Umbilical cord (tissue), 2 donors: Measurements from ENCODE around the gene ARR3. TPM values are rescaled to one million over a fixed set of nuclear protein-coding genes. Genes with fewer than 3 reads are reported as not detected.
A peak's percentile ranks its signal among the peaks of the same experiment; 100 is the strongest.
"Not testable (repeated sequence)": the region's sequence is repeated elsewhere in the genome, so short reads cannot be mapped to it uniquely, and the experiment has no call there.

Experiments used
- DNase-seq: peaks from one replicate; pipeline ENCODE4 v3.0.0-alpha.2; 2015; ENCODE audit warnings: low spot score
- total RNA-seq: library from RNA; depleted of rRNA; stranded (reverse); fragments of >200 nt; gene quantifications from one replicate; pipeline ENCODE4 v1.2.3, GENCODE V29; 2014; ENCODE audit warnings: low replicate concordance; ENCODE audit not compliant: insufficient read depth

Gene ARR3
- total RNA-seq, 1 donor from 2014 or later, result not detected

DNA sequence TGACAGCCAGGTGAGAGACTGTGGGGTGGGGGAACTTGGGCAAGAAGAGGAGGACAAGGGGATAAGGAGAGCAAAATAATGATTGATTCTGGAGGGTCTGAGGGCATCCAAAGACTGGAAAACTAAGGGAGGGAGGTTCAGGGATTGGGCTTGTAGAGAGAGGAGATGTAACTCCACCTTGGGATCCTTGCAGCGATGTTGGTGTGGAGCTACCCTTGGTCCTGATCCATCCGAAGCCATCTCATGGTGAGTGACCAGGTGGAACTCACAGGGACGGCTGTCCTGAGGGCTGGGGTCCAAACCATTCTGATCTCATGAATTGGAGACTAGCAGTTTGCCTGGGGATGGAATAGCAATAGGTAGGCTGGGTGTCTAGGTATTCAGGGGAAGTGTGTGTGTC, 12.4 kb downstream of the ARR3 start:
- no peak for DNase-seq

DNA sequence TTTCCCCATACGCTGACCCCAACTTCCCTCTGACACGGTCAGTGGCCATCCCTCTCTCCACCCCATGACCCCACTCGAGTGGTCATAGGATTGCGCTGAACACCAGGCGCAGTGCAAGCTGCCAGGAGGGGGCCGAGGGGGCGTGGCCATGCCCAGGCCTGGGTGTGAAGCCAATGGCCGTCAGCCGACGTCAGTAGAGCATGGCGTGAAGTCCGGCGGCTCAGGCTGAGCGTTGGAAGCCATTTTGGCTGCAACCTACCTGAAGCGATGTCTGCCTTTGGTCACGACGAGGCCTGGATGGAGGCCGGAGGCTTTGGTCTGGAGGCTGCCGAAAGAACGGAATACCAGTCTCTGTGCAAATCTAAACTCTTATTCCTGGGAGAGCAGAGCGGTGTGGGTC, 13.8 kb downstream of the ARR3 start, which contains the start of gene RAB41:
RAB41 (plus strand) TSS at position 222 of the 400 bp plus-strand sequence; CDS start at position 268, 46 bp downstream.
- no peak for DNase-seq

DNA sequence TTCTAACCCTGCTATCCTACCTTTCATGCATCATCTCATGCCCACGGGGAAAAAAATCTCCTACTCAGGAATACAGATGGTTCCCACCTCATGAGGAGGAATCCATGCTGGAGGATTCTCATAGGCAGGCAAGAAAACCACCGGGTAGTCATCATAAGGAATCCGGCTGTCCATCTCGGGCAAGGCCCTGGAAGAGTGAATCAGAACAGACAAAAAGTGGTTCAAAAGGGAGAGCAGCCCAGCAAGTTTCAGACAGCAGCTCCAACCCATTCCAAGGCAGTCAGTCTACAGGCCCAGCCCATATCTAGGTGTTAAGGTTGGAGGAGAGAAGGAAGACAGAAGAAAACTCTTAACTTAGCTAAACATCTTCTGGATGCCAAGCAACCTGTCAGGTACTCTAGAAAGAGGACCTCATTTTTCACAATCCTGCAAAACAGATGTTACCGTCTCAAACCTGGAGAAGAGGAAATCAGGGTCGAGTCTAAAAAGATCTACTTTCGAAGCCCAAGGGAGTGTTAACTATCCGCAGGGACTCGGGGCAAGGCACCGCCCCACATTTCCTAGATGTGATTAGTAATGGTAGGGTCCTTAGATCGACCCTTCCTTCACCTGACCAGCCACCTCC, 21.1 kb downstream of the ARR3 start:
- DNase-seq, result no peak

DNA sequence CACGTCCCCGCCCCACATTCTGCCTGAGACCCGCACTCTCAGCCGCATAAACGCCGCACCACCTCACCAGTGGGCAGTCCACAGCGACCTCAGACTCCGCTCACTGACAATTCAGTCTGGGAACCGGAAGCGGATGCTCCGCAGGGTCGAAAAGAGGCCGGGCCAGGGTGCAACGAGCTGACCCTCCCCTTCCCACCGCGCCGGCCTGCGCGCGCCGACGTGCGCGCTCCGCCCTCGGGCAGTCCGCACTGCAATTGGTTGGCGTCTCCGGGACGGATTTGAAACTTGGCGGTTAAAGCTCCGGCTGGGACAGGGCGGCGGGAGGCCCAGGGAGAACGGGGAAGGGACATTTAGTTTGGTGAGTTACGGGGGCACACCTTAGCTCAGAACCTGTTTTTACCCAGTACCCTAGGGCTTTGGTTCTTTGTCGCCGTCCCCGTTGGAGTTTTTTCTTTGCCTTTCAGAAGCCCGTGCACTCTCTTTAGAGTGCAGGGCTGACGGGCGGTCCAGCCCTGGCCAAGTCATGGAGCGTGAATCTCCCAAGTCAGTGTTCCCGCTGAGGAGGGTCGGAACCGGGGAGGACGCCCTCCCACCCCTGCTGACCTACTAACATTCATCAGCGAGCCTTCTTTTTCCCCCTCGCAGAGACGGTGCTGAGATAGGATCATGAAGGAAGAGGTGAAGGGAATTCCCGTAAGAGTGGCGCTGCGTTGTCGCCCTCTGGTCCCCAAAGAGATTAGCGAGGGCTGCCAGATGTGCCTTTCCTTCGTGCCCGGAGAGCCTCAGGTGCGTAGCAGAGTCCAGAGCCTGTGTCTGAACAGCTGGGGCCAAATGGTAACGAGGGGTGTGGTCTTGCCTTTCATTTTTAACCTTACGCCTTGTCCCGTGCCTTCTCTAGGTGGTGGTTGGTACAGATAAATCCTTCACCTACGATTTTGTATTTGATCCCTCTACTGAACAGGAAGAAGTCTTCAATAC, 21.9 kb downstream of the ARR3 start, which contains the start of the genes KIF4A and PDZD11:
KIF4A (plus strand) TSS at position 312 of the 978 bp plus-strand sequence; CDS start at position 667, 355 bp downstream.
PDZD11 (minus strand) TSS at position 135 of the 978 bp plus-strand sequence. CDS start 586 bp downstream, outside the sequence.
- DNase-seq, result peak; percentile 88

DNA sequence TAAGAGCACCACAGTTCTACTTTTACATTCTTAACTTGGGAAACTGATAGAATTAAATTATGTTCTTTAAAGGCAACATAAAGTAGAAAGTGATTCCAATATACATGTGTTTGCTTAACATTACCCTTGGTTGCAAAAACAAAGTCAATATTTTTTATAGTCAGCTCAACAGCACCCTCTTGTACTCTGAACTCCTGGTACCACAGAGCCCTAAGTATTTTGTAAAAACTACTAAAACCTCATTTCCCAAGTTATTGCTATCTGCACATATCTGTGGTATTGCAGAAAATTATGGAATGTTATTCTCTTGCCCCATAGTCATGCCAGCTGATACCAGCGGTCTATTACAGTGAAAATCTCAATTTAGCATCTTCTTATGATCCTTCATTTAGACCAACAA, 24.7 kb downstream of the ARR3 start:
- DNase-seq, result no peak

DNA sequence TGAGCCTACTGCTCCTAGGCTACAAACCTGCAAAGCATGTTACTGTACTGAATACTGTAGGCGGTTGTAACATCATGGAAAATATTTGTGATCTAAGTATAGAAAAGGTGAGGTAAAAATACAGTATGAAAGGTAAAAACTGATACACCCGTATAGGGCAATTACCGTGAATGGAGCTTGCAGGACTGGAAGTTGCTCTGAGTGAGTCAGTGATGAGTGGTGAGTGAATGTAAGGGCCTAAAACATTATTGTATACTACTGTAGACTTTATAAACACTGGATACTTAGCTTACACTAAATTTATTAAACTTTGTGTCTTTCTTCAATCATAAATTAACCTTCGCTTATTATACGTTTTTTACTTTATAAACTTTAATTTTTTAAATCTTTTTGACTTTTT, 25.5 kb downstream of the ARR3 start:
- no peak for DNase-seq

DNA sequence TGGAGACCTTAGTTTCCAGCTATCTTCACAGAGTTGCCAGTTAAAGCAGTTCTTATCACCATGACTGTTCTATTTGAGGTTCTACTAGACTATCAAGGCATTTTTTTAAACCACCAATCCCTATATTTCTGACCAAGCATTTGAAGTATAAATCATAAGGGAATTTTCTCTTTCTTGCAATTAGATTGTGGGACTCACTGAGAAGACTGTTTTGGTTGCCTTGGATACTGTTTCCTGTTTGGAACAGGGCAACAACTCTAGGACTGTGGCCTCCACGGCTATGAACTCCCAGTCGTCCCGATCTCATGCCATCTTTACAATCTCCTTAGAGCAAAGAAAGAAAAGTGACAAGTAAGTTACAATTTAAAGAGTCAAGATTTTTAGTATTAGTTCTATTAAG, 33.6 kb downstream of the ARR3 start:
- DNase-seq, result no peak

DNA sequence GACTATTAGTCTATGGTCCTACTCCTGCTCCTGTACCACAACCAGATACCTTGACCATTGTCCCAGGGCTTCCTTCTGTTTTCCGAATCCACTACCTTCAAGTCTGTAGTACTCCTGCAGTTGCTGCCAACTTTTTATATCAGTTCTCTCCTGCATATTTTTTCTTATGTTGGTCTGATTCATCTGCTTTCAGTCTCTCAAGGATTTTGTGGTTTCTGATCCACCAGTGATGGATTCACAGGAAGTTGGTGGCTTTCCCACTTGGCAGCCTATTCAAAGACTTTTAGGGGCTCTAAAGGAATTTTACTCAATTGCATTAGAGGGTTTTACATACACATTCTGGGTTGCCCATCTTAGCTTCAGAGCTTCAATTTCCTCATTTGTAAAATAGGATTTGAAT, 45.4 kb downstream of the ARR3 start:
- no peak for DNase-seq

DNA sequence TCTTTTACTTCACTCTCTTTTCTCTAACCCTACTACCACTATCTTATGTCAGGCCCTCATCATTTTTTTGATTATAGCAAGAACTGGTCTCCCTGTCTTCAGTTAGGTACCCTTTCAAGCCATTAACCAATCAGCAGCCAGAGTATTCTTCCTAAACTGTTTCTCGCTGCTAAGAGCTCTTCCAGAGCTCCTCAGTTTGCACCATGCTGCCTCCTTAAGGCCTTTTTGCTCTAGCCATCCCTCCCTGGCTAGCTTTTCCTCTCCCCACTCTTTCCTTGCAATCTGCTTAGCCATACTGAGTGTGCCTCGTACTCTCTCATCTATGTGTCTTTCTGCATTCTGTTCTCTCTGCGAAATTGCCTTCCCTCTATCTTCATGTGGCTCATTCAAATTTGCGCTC, 54.6 kb downstream of the ARR3 start:
- no peak for DNase-seq

DNA sequence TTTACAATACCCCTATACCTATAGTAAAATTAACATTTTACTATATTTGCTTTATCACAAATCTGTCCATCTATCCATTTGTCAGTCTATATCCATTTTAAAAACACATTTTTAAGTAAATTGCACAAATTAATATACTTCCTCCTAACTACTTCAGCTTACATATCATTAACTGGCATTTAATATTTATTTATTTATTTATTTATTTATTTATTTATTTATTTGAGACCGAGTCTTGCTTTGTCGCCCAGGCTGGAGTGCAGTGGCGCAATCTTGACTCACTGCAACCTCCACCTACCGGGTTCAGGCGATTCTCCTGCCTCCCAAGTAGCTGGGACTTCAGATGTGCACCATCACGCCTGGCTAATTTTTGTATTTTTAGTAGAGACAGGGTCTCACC, 55.5 kb downstream of the ARR3 start:
- not testable (repeated sequence) for DNase-seq

DNA sequence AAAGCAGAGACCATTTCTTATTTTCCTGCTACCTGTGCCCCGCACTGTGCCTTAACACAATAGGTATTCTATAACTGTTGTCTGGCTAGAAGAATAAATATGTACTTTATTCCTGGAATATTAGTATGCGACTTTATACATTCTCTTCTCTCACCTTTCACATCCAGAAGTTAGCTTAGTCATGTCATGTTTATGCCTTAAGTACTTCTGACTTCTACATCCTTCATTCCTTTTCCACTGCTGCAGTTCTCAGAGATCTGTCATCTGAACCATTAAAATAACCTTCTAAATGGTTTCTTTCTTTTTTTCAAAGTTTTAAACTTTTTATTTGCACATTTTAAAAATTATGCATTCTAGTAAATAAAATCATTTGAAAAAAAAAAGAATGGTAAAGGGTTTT, 56.2 kb downstream of the ARR3 start:
- no peak for DNase-seq

DNA sequence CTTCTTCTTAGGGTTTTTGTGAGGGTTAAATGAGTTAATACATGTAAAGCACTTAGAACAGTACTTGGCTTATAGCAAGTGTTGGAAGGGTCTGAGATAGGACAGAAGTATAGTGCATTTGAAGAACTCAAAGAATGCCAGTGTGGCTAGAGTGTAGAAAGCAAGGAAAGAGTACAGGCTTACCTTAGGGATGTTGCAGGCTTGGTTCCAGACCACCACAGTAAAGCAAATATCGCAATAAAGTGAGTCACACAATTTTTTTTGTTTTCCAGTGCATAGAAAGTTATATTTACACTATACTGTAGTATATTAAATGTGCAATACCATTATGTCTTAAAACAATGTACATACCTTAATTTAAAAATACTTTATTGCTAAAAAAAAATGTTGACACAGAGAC, 63.0 kb downstream of the ARR3 start:
- no peak for DNase-seq

Other genes with a start within 250 kb of the ARR3 start
- 0.96 TPM for gene AWAT2, start 218.4 kb upstream of the ARR3 start, total RNA-seq
- gene OTUD6A, start 205.9 kb upstream of the ARR3 start, total RNA-seq, result not detected
- gene IGBP1, start 134.9 kb upstream of the ARR3 start, total RNA-seq, result 58.7 TPM
- 0.96 TPM for gene DGAT2L6, start 90.9 kb upstream of the ARR3 start, total RNA-seq
- gene AWAT1, start 33.7 kb upstream of the ARR3 start, total RNA-seq, result not detected
- 0.48 TPM for gene P2RY4, start 8.1 kb upstream of the ARR3 start, total RNA-seq
- gene RAB41, start 13.8 kb downstream of the ARR3 start, total RNA-seq, result not detected
- 22.1 TPM for gene PDZD11, start 21.6 kb downstream of the ARR3 start, total RNA-seq
- gene KIF4A, start 21.8 kb downstream of the ARR3 start, total RNA-seq, result 0.24 TPM
- 0.72 TPM for gene GDPD2, start 155.0 kb downstream of the ARR3 start, total RNA-seq
- gene DLG3, start 176.5 kb downstream of the ARR3 start, total RNA-seq, result 19.5 TPM